Endothelial cell of umbilical vein (primary cell): ENCODE data around the gene C14orf93. TPM values are rescaled to one million over a fixed set of nuclear protein-coding genes. Genes with fewer than 3 reads are reported as not detected.

Experiments
- BruUV-seq: library from RNA; stranded (reverse); fragments of 400-500 nt; replicated peaks from 2 replicates; lab custom pipeline; 2021; lab: Mats Ljungman, UMichigan
- CTCF ChIA-PET: fragments of 300-600, 350-600 bp; sonication (Branson Sonifier 250); formaldehyde crosslinking; loops from one replicate; lab custom pipeline; 2021; ENCODE audit warnings: antibody characterized with exemption, inconsistent platforms; lab: Charles Lee
- POLR2A ChIA-PET: fragments of 300-600, 350-600 bp; sonication (Branson Sonifier 250); formaldehyde crosslinking; loops from one replicate; lab custom pipeline; 2021; ENCODE audit warnings: antibody characterized with exemption, inconsistent platforms; lab: Charles Lee
- DNase-seq: peaks from one replicate; pipeline ENCODE4 v3.0.0-alpha.2; 2011; ENCODE audit warnings: low read depth, low spot score
- FAIRE-seq: peaks from 2 replicates; lab custom pipeline; 2011; peaks lifted over from hg19 to GRCh38; lab: Jason Lieb, UNC
- H2AFZ ChIP-seq: 2 replicates; pipeline ENCODE4 v1.6.0; 2012; ENCODE audit warnings: low read depth, low read length, control low read depth, inconsistent platforms
- H3K27ac ChIP-seq: 2 replicates; pipeline ENCODE4 v1.5.1; 2011; ENCODE audit warnings: low read depth, mild to moderate bottlenecking, control low read depth, low read length, moderate library complexity; ENCODE audit not compliant: insufficient read depth
- H3K27me3 ChIP-seq, 2 experiments: 2 replicates each; pipeline versions ENCODE4 v1.6.0 to v1.6.1; 2011; ENCODE audit warnings: low read length in 2 of 2, mixed read lengths in 1 of 2; ENCODE audit not compliant: control insufficient read depth in 2 of 2, insufficient read depth in 2 of 2
- H3K36me3 ChIP-seq, 2 experiments: 2 replicates in 1 of 2; 3 replicates in 1 of 2; pipeline ENCODE4 v1.5.1; 2011; ENCODE audit warnings: low read length in 2 of 2, mild to moderate bottlenecking in 1 of 2, moderate library complexity in 1 of 2; ENCODE audit not compliant: control insufficient read depth in 2 of 2, insufficient read depth in 2 of 2; ENCODE audit errors: extremely low read depth in 1 of 2
- H3K4me1 ChIP-seq: 3 replicates; pipeline ENCODE4 v1.5.1; 2011; ENCODE audit warnings: mild to moderate bottlenecking, low read length; ENCODE audit not compliant: control insufficient read depth, insufficient read depth; ENCODE audit errors: extremely low read depth
- H3K4me2 ChIP-seq: 2 replicates; pipeline ENCODE4 v1.6.1; 2011; ENCODE audit warnings: low read length, control low read depth, mixed read lengths; ENCODE audit not compliant: insufficient read depth
- H3K4me3 ChIP-seq, 3 experiments: fragments of 200-600 bp in 1 of 3; sonication (generic), shearing (Covaris generic) in 1 of 3; replicated peaks in 1 of 3; 2 replicates each; pipeline ENCODE4 v1.5.1; 2011 to 2016; ENCODE audit warnings: control low read depth in 3 of 3, low read length in 3 of 3, mild to moderate bottlenecking in 2 of 3, inconsistent platforms in 1 of 3, low read depth in 1 of 3, moderate library complexity in 1 of 3; ENCODE audit not compliant: insufficient read depth in 1 of 3
- H3K79me2 ChIP-seq: 2 replicates; pipeline ENCODE4 v1.6.0; 2012; ENCODE audit warnings: low read length, inconsistent platforms; ENCODE audit not compliant: control insufficient read depth, insufficient read depth
- H3K9ac ChIP-seq: replicated peaks from 2 replicates; pipeline ENCODE3; 2011; ENCODE audit warnings: low read length, control low read depth; ENCODE audit not compliant: insufficient read depth; ENCODE audit errors: extremely low read depth
- H3K9me1 ChIP-seq: replicated peaks from 3 replicates; pipeline ENCODE4 v1.6.0; 2011; ENCODE audit warnings: mild to moderate bottlenecking, low read length; ENCODE audit not compliant: control insufficient read depth, insufficient read depth; ENCODE audit errors: extremely low read depth
- H3K9me3 ChIP-seq: replicated peaks from 2 replicates; pipeline ENCODE4 v1.5.1; 2012; ENCODE audit warnings: low read length, inconsistent platforms; ENCODE audit not compliant: control insufficient read depth, insufficient read depth
- H4K20me1 ChIP-seq: replicated peaks from 2 replicates; pipeline ENCODE3; 2011; ENCODE audit warnings: mild to moderate bottlenecking, low read length; ENCODE audit not compliant: control insufficient read depth, insufficient read depth; ENCODE audit errors: extremely low read depth
- EZH2 ChIP-seq: IDR thresholded peaks from 2 replicates; pipeline ENCODE4 v1.6.1; 2012; ENCODE audit warnings: borderline replicate concordance, low read depth, mild to moderate bottlenecking, moderate library complexity, low read length, inconsistent platforms; ENCODE audit not compliant: severe bottlenecking
- FOS ChIP-seq: IDR thresholded peaks from 2 replicates; pipeline ENCODE4 v1.6.1; 2011; ENCODE audit warnings: mild to moderate bottlenecking, low read length, moderate library complexity, borderline replicate concordance; ENCODE audit not compliant: insufficient read depth
- GATA2 ChIP-seq: IDR thresholded peaks from 2 replicates; pipeline ENCODE4 v1.7.0; 2011; ENCODE audit warnings: low read depth, mild to moderate bottlenecking, moderate library complexity, mixed read lengths, low read length; ENCODE audit not compliant: insufficient read length, insufficient read depth
- JUN ChIP-seq: IDR thresholded peaks from 2 replicates; pipeline ENCODE4 v1.6.1; 2011; ENCODE audit warnings: borderline replicate concordance, low read depth; ENCODE audit not compliant: insufficient read length, insufficient read depth
- MYC ChIP-seq: IDR thresholded peaks from one replicate; pipeline ENCODE4 v1.6.1; 2011; ENCODE audit warnings: mild to moderate bottlenecking, low read depth, low read length
- POLR2A ChIP-seq: IDR thresholded peaks from 2 replicates; pipeline ENCODE4 v1.6.1; 2012; ENCODE audit warnings: low read depth, mild to moderate bottlenecking, control low read depth, low read length
- POLR2AphosphoS5 ChIP-seq: IDR thresholded peaks from 2 replicates; pipeline ENCODE4 v1.6.1; 2012; ENCODE audit warnings: low read depth, mild to moderate bottlenecking, control low read depth, low read length, moderate library complexity; ENCODE audit not compliant: insufficient read depth
- dilution Hi-C: fragments of 300-500 bp; cut with MboI; formaldehyde crosslinking; loops from one replicate; pipeline ENCODE4 v1.15.0; 2019; ENCODE audit warnings: low sequenced_read_pairs; ENCODE audit not compliant: extremely low pct_ligation_motif_present
- intact Hi-C: fragments of 100-400 bp; cut with micrococcal nuclease; formaldehyde crosslinking; loops from one replicate; pipeline ENCODE4 v1.10.0; 2022
- polyA plus RNA-seq, 4 experiments: library from polyadenylated mRNA; depleted of rRNA in 3 of 4; stranded (reverse) in 3 of 4; unstranded in 1 of 4; fragments of >200 nt; gene quantifications; 2 replicates each; pipeline versions ENCODE4 v1.2.1 to v1.2.3, GENCODE V29; 2011 to 2012; ENCODE audit warnings: missing spikeins in 1 of 4
- total RNA-seq: library from RNA; stranded (reverse); gene quantifications from 2 replicates; pipeline ENCODE4 v1.2.3, GENCODE V29; 2021
- TF ChIP-seq, protein P1 (sequence below), 2 donors: IDR thresholded peaks; 1 replicate in 1 of 2; 2 replicates in 1 of 2; pipeline ENCODE4 v1.5.1; 2011; ENCODE audit warnings: low read length in 2 of 2, mild to moderate bottlenecking in 2 of 2, moderate library complexity in 2 of 2, control low read depth in 1 of 2, inconsistent platforms in 1 of 2, low read depth in 1 of 2; ENCODE audit not compliant: insufficient read depth in 1 of 2; ENCODE audit errors: extremely low read depth in 1 of 2
- TF ChIP-seq, protein P2 (sequence below): IDR thresholded peaks from 2 replicates; pipeline ENCODE4 v1.6.1; 2011; ENCODE audit not compliant: insufficient read depth, insufficient read length

Gene C14orf93
- total and polyA plus RNA-seq, 2 donors (not counting 3 experiments of a cell fraction or from before 2014, with no cell fraction given) = 7.1 to 9.2 TPM

DNA sequence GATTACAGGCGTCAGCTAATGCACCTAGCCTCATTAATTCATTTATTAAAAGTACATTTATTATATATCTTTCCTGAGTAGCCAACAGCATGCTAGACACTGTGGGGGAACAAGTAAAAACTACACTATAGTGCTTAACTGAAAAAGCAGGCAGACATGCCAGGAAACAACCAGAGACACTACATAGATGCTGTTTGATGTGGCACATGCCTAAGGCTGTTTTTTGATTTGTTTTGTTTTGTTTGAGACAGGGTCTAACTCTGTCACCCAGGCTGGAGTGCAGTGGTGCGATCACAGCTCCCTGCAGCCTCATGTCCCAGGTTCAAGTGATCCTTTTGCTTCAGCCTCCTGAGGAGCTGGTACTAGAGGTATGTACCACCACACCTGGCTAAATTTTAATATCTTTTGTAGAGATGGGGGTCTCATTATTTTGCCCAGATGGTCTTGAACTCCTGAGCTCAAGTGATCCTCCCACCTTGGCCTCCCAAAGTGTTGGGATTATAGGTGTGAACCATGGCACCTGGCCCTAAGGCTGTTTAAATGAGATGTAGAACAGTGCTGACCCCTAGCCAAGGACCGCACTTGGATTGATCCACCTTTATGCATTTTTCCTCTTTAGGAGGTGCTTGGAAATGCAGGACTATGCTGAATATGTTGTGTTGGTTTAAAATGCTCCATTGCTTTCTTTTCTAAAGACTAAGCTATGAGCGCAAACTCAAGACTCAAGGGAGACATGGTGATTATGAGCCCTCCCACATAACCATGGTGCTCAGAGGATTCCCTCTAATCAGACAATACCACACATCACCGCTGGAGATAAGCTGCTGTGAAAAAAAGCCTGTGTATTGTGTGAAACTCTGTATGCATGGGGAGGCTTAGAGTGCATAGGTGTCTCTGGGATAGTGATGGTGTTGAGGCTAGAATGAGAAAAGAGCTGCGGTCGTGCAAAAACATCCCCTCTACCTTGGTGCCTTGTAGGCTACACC lies 10.5 kb upstream of the C14orf93 start:
- no peak overlapping the region for H2AFZ ChIP-seq
- CTCF ChIA-PET = interaction anchor here (1.0 to 2.8 kb wide), 3 partner anchors 25 to 47 kb away, joined by 3 to 15 read pairs (median 3); no protein-coding TSS in a partner anchor
- no peak overlapping the region for H3K4me3 ChIP-seq
- H3K4me2 ChIP-seq = no peak overlapping the region
- no peaks in the 10 kb centered on the region for H3K9me1 ChIP-seq
- no peaks in the 10 kb centered on the region for H3K79me2 ChIP-seq
- H3K9me3 ChIP-seq = no peaks in the 10 kb centered on the region
- no peak overlapping the region for H3K27ac ChIP-seq
- no peaks in the 10 kb centered on the region for H3K4me1 ChIP-seq
- no peak for TF ChIP-seq JUN
- no peak for TF ChIP-seq GATA2
- no peak for TF ChIP-seq POLR2AphosphoS5
- TF ChIP-seq, protein P1, sequence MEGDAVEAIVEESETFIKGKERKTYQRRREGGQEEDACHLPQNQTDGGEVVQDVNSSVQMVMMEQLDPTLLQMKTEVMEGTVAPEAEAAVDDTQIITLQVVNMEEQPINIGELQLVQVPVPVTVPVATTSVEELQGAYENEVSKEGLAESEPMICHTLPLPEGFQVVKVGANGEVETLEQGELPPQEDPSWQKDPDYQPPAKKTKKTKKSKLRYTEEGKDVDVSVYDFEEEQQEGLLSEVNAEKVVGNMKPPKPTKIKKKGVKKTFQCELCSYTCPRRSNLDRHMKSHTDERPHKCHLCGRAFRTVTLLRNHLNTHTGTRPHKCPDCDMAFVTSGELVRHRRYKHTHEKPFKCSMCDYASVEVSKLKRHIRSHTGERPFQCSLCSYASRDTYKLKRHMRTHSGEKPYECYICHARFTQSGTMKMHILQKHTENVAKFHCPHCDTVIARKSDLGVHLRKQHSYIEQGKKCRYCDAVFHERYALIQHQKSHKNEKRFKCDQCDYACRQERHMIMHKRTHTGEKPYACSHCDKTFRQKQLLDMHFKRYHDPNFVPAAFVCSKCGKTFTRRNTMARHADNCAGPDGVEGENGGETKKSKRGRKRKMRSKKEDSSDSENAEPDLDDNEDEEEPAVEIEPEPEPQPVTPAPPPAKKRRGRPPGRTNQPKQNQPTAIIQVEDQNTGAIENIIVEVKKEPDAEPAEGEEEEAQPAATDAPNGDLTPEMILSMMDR (IDR thresholded peaks at IDR 0.05; ENCODE audit: extremely low read depth in 1 of 2, insufficient read depth in 1 of 2, low read depth in 1 of 2, low read length in 2 of 2) = no peak
- TF ChIP-seq EZH2 = no peak
- TF ChIP-seq, protein P2, sequence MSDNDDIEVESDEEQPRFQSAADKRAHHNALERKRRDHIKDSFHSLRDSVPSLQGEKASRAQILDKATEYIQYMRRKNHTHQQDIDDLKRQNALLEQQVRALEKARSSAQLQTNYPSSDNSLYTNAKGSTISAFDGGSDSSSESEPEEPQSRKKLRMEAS = no peak
- no peak for TF ChIP-seq POLR2A
- TF ChIP-seq FOS = no peak
- TF ChIP-seq MYC = no peak
- no TSS peak for BruUV-seq
- DNase-seq (no peak), FAIRE-seq (no peak)
- no peaks in the 10 kb centered on the region for H4K20me1 ChIP-seq
- H3K27me3 ChIP-seq = no peaks in the 10 kb centered on the region
- dilution Hi-C loops (no loop called here), intact Hi-C loops (no loop called here)
- POLR2A ChIA-PET = no interaction called here
- H3K36me3 ChIP-seq = peaks cover 3% of the 10 kb centered on the region in 2 experiments
- H3K9ac ChIP-seq = no peak overlapping the region
